Activated CD8-positive, alpha-beta memory T cell treated with anti-CD3 and anti-CD28 coated beads, Interleukin-2, amount 50 U/mL, for 24 hours (primary cell): Measurements from ENCODE around the gene PNN.
"Not testable (repeated sequence)": the region's sequence is repeated elsewhere in the genome, so short reads cannot be mapped to it uniquely, and the experiment has no call there.

ENCODE experiments used
- DNase-seq: peaks from one replicate; pipeline ENCODE4 v3.0.0-alpha.2; 2020; ENCODE audit errors: extremely low read depth

PNN gene

GRCh38 chr14:39181026-39181692 is 6.1 kb downstream of the PNN start:
- DNase-seq: no peak

GRCh38 chr14:39181693-39182047 is 6.6 kb downstream of the PNN start:
- DNase-seq: no peak

GRCh38 chr14:39182770-39183684 is 8.0 kb downstream of the PNN start:
- no peak for DNase-seq

- not testable (repeated sequence) for DNase-seq
Observed at GRCh38 chr14:39183685-39184003, 8.6 kb downstream of the PNN start.

GRCh38 chr14:39184628-39185255 is 9.7 kb downstream of the PNN start:
- DNase-seq: no peak

- no peak for DNase-seq
Observed at GRCh38 chr14:39185256-39186049, 10.4 kb downstream of the PNN start.

GRCh38 chr14:39186941-39187525 is 12.0 kb downstream of the PNN start:
- no peak for DNase-seq

GRCh38 chr14:39203659-39204606 is 28.9 kb downstream of the PNN start:
- DNase-seq: no peak

GRCh38 chr14:39207430-39207829 is 32.4 kb downstream of the PNN start:
- not testable (repeated sequence) for DNase-seq

- DNase-seq: no peak
Observed at GRCh38 chr14:39211109-39211741, 36.2 kb downstream of the PNN start.

- no peak for DNase-seq
Observed at GRCh38 chr14:39212034-39212433, 37.0 kb downstream of the PNN start.

- DNase-seq: no peak
Observed at GRCh38 chr14:39212693-39213092, 37.6 kb downstream of the PNN start.

GRCh38 chr14:39217214-39217879 is 42.3 kb downstream of the PNN start:
- no peak for DNase-seq

- no peak for DNase-seq
Observed at GRCh38 chr14:39218171-39218769, 43.2 kb downstream of the PNN start.

- no peak for DNase-seq
Observed at GRCh38 chr14:39219075-39219499, 44.0 kb downstream of the PNN start.

- not testable (repeated sequence) for DNase-seq
Observed at GRCh38 chr14:39220473-39220872, 45.4 kb downstream of the PNN start.

- DNase-seq: no peak
Observed at GRCh38 chr14:39228044-39228443, 53.0 kb downstream of the PNN start.

GRCh38 chr14:39228509-39229221 is 53.6 kb downstream of the PNN start:
- DNase-seq: no peak

GRCh38 chr14:39229222-39229543 is 54.1 kb downstream of the PNN start:
- DNase-seq: peak; percentile 25
